GM23338 (cell line): ENCODE results near the gene FMC1.

Experiments
- CREB1 ChIP-seq: fragments of 250-450 bp; sonication (Bioruptor Pico); IDR thresholded peaks from 2 replicates; pipeline ENCODE4 v1.5.0; 2020; ENCODE audit warnings: low read depth, mild to moderate bottlenecking, moderate library complexity
- CTCF ChIP-seq, 2 experiments: fragments of 200-600 bp in 1 of 2; sonication (generic) in 1 of 2; conservative IDR thresholded peaks; 2 replicates each; pipeline versions ENCODE4 v1.5.1 to v1.6.1; 2016 to 2017; ENCODE audit warnings: antibody characterized with exemption in 2 of 2, low read depth in 2 of 2, mild to moderate bottlenecking in 2 of 2, moderate library complexity in 1 of 2
- ETS1 ChIP-seq: IDR thresholded peaks from 2 replicates; pipeline ENCODE4 v1.6.1; 2016; ENCODE audit warnings: antibody characterized with exemption
- EZH2 ChIP-seq: fragments of 200-600 bp; sonication (generic); IDR thresholded peaks from one replicate; pipeline ENCODE4 v1.8.0; 2017; ENCODE audit warnings: antibody characterized with exemption, mild to moderate bottlenecking, low read depth; ENCODE audit not compliant: unreplicated experiment
- EZH2phosphoT487 ChIP-seq: fragments of 200-600 bp; sonication (generic); IDR thresholded peaks from one replicate; pipeline ENCODE4 v1.8.1; 2018; ENCODE audit warnings: antibody characterized with exemption; ENCODE audit not compliant: unreplicated experiment
- JUNB ChIP-seq: IDR thresholded peaks from one replicate; pipeline ENCODE4 v1.6.1; 2016; ENCODE audit warnings: antibody characterized with exemption; ENCODE audit not compliant: unreplicated experiment
- NANOG ChIP-seq: IDR thresholded peaks from 2 replicates; pipeline ENCODE4 v1.6.1; 2016; ENCODE audit warnings: antibody characterized with exemption, borderline replicate concordance
- POLR2AphosphoS5 ChIP-seq: IDR thresholded peaks from 2 replicates; pipeline ENCODE4 v1.6.1; 2016; ENCODE audit warnings: antibody characterized with exemption, low read depth
- REST ChIP-seq: IDR thresholded peaks from one replicate; pipeline ENCODE4 v1.6.1; 2018; ENCODE audit warnings: antibody characterized with exemption; ENCODE audit not compliant: unreplicated experiment
- STAT1 ChIP-seq: IDR thresholded peaks from one replicate; pipeline ENCODE4 v1.6.1; 2016; ENCODE audit warnings: antibody characterized with exemption; ENCODE audit not compliant: unreplicated experiment
- ZNF114 ChIP-seq: fragments of 250-450 bp; sonication (Bioruptor Pico); IDR thresholded peaks from 2 replicates; pipeline ENCODE4 v1.5.0; 2020; ENCODE audit warnings: mild to moderate bottlenecking, moderate library complexity
- ZNF331 ChIP-seq: fragments of 250-450 bp; sonication (Bioruptor Pico); IDR thresholded peaks from 2 replicates; pipeline ENCODE4 v1.5.0; 2020; ENCODE audit warnings: low read depth, mild to moderate bottlenecking, moderate library complexity
- TF ChIP-seq, protein P1 (sequence below): fragments of 250-450 bp; sonication (Bioruptor Pico); IDR thresholded peaks from 2 replicates; pipeline ENCODE4 v1.5.0; 2020; ENCODE audit warnings: mild to moderate bottlenecking, moderate library complexity

DNA sequence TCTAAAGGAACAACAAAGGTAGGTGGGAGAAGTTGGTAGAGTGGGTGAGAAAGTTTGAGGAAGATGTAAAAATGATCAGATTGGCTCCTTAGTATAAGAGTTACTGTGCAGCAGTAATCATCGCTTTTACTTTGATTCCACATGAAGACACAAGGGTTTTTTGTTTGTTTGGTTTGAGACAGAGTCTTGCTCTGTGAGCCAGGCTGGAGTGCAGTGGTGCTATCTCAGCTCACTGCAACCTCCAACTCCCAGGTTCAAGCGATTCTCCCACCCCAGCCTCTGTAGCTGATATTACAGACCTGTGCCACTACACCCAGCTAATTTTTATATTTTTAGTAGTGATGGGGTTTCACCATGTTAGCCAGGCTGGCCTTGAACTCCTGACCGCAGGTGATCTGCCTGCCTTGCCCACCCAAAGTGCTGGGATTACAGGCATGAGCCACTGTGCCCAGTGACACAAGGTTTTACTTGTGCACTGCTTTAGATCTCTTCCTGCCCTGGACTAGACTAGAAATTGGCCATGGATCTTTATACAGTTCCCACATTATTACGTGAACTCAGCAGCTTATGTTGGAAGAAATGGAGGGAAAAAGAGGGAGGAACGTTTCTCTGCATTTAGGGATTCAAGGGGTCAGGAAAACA lies 29.3 kb downstream of the FMC1 start:
- TF ChIP-seq EZH2 (no peak), CTCF (conservative IDR thresholded peaks at IDR 0.05; ENCODE audit: low read depth in 2 of 2) (no peak), POLR2AphosphoS5 (no peak), NANOG (no peak), JUNB (no peak), ETS1 (no peak), EZH2phosphoT487 (no peak), REST (no peak), CREB1 (no peak), STAT1 (no peak), ZNF331 (CRISPR knock-in tag) (no peak), ZNF114 (CRISPR knock-in tag) (no peak)
- TF ChIP-seq, protein P1, sequence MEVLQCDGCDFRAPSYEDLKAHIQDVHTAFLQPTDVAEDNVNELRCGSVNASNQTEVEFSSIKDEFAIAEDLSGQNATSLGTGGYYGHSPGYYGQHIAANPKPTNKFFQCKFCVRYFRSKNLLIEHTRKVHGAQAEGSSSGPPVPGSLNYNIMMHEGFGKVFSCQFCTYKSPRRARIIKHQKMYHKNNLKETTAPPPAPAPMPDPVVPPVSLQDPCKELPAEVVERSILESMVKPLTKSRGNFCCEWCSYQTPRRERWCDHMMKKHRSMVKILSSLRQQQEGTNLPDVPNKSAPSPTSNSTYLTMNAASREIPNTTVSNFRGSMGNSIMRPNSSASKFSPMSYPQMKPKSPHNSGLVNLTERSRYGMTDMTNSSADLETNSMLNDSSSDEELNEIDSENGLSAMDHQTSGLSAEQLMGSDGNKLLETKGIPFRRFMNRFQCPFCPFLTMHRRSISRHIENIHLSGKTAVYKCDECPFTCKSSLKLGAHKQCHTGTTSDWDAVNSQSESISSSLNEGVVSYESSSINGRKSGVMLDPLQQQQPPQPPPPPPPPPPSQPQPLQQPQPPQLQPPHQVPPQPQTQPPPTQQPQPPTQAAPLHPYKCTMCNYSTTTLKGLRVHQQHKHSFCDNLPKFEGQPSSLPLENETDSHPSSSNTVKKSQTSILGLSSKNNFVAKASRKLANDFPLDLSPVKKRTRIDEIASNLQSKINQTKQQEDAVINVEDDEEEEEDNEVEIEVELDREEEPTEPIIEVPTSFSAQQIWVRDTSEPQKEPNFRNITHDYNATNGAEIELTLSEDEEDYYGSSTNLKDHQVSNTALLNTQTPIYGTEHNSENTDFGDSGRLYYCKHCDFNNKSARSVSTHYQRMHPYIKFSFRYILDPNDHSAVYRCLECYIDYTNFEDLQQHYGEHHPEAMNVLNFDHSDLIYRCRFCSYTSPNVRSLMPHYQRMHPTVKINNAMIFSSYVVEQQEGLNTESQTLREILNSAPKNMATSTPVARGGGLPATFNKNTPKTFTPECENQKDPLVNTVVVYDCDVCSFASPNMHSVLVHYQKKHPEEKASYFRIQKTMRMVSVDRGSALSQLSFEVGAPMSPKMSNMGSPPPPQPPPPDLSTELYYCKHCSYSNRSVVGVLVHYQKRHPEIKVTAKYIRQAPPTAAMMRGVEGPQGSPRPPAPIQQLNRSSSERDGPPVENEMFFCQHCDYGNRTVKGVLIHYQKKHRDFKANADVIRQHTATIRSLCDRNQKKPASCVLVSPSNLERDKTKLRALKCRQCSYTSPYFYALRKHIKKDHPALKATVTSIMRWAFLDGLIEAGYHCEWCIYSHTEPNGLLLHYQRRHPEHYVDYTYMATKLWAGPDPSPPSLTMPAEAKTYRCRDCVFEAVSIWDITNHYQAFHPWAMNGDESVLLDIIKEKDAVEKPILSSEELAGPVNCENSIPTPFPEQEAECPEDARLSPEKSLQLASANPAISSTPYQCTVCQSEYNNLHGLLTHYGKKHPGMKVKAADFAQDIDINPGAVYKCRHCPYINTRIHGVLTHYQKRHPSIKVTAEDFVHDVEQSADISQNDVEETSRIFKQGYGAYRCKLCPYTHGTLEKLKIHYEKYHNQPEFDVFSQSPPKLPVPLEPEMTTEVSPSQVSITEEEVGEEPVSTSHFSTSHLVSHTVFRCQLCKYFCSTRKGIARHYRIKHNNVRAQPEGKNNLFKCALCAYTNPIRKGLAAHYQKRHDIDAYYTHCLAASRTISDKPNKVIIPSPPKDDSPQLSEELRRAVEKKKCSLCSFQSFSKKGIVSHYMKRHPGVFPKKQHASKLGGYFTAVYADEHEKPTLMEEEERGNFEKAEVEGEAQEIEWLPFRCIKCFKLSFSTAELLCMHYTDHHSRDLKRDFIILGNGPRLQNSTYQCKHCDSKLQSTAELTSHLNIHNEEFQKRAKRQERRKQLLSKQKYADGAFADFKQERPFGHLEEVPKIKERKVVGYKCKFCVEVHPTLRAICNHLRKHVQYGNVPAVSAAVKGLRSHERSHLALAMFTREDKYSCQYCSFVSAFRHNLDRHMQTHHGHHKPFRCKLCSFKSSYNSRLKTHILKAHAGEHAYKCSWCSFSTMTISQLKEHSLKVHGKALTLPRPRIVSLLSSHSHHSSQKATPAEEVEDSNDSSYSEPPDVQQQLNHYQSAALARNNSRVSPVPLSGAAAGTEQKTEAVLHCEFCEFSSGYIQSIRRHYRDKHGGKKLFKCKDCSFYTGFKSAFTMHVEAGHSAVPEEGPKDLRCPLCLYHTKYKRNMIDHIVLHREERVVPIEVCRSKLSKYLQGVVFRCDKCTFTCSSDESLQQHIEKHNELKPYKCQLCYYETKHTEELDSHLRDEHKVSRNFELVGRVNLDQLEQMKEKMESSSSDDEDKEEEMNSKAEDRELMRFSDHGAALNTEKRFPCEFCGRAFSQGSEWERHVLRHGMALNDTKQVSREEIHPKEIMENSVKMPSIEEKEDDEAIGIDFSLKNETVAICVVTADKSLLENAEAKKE (CRISPR knock-in tag), result no peak
